HL-60/S4 treated with retinoic acid at 250 ng/mL for 4 days and 3 days (cell line): ENCODE data around the gene ACTRT2.

Experiments used
- in situ Hi-C: fragments of 300-500 bp; cut with MboI; formaldehyde crosslinking; loops from 2 replicates; pipeline ENCODE4 v1.7.0; 2022; ENCODE audit warnings: low sequenced_read_pairs

Gene ACTRT2

GRCh38 chr1:2983319-2983705 lies 38.0 kb upstream of the ACTRT2 start:
- in situ Hi-C loops, result no loop called here

- in situ Hi-C loops, result no loop called here
Observed at GRCh38 chr1:2983706-2984398, 37.4 kb upstream of the ACTRT2 start.

- in situ Hi-C loops, result no loop called here
Observed at GRCh38 chr1:2984399-2985061, 36.7 kb upstream of the ACTRT2 start.

GRCh38 chr1:2985067-2985561 lies 36.2 kb upstream of the ACTRT2 start:
- in situ Hi-C loops, result no loop called here

GRCh38 chr1:2985694-2986548 lies 35.3 kb upstream of the ACTRT2 start:
- in situ Hi-C loops, result no loop called here

- in situ Hi-C loops, result no loop called here
Observed at GRCh38 chr1:2986549-2987305, 34.5 kb upstream of the ACTRT2 start.

- in situ Hi-C loops, result no loop called here
Observed at GRCh38 chr1:2987773-2988172, 33.5 kb upstream of the ACTRT2 start.

GRCh38 chr1:2988256-2988655 lies 33.0 kb upstream of the ACTRT2 start:
- in situ Hi-C loops, result no loop called here

GRCh38 chr1:2989185-2989584 lies 32.1 kb upstream of the ACTRT2 start:
- in situ Hi-C loops, result no loop called here

GRCh38 chr1:2989976-2990375 lies 31.3 kb upstream of the ACTRT2 start:
- in situ Hi-C loops, result no loop called here

- in situ Hi-C loops, result no loop called here
Observed at GRCh38 chr1:2990376-2991115, 30.7 kb upstream of the ACTRT2 start.

GRCh38 chr1:2991753-2992495 lies 29.3 kb upstream of the ACTRT2 start:
- in situ Hi-C loops, result no loop called here

- in situ Hi-C loops, result no loop called here
Observed at GRCh38 chr1:2998503-2999100, 22.7 kb upstream of the ACTRT2 start.

- in situ Hi-C loops, result no loop called here
Observed at GRCh38 chr1:2999138-2999537, 22.1 kb upstream of the ACTRT2 start.

- in situ Hi-C loops, result no loop called here
Observed at GRCh38 chr1:2999571-2999970, 21.7 kb upstream of the ACTRT2 start.

GRCh38 chr1:3000214-3000613 lies 21.1 kb upstream of the ACTRT2 start:
- in situ Hi-C loops, result loop anchor here (10.0 to 25.0 kb wide), 2 partner anchors 312 to 425 kb away; no protein-coding TSS in a partner anchor

- in situ Hi-C loops, result loop anchor here (10.0 to 25.0 kb wide), 2 partner anchors 311 to 424 kb away; no protein-coding TSS in a partner anchor
Observed at GRCh38 chr1:3000671-3001470, 20.4 kb upstream of the ACTRT2 start.
